Skeletal muscle tissue (tissue), 4 donors: ENCODE measurements around the gene MKKS. TPM values are rescaled to one million over a fixed set of nuclear protein-coding genes. Genes with fewer than 3 reads are reported as not detected.
A peak's percentile ranks its signal among the peaks of the same experiment; 100 is the strongest.

ENCODE experiments used
- H3K27ac ChIP-seq: one replicate; pipeline ENCODE4 v1.7.0; 2013; ENCODE audit warnings: mild to moderate bottlenecking, low read depth, low read length, inconsistent platforms
- H3K27me3 ChIP-seq, 3 donors: one replicate each; pipeline ENCODE4 v1.7.0; 2013; ENCODE audit warnings: low read length in 3 of 3; ENCODE audit not compliant: control insufficient read depth in 3 of 3, insufficient read depth in 3 of 3
- H3K36me3 ChIP-seq, 3 donors: one replicate each; pipeline ENCODE4 v1.7.0; 2013; ENCODE audit warnings: low read length in 3 of 3; ENCODE audit not compliant: control insufficient read depth in 3 of 3, insufficient read depth in 3 of 3
- H3K4me1 ChIP-seq, 3 donors: one replicate each; pipeline ENCODE4 v1.7.0; 2013; ENCODE audit warnings: low read length in 3 of 3, mild to moderate bottlenecking in 3 of 3; ENCODE audit not compliant: control insufficient read depth in 3 of 3, insufficient read depth in 3 of 3
- H3K4me3 ChIP-seq, 3 donors: one replicate each; pipeline ENCODE4 v1.7.0; 2013; ENCODE audit warnings: low read length in 3 of 3
- H3K9ac ChIP-seq, 3 donors: one replicate each; pipeline ENCODE4 v1.7.0; 2013; ENCODE audit warnings: low read length in 3 of 3, mild to moderate bottlenecking in 3 of 3, moderate library complexity in 2 of 3, low read depth in 1 of 3
- H3K9me3 ChIP-seq, 3 donors: one replicate each; pipeline ENCODE4 v1.7.0; 2013; ENCODE audit warnings: low read length in 3 of 3; ENCODE audit not compliant: control insufficient read depth in 3 of 3
- total RNA-seq: library from RNA; depleted of rRNA; stranded (reverse); fragments of >200 nt; gene quantifications from one replicate; pipeline ENCODE4 v1.2.3, GENCODE V29; 2014
- donor health status: Osteomylitis.

The MKKS gene
- total RNA-seq, 1 donor from 2014 or later, result 4.2 TPM

- Histone ChIP-seq H3K4me1 (no peaks in the 10 kb centered on the region), H3K9me3 (no peaks in the 10 kb centered on the region), H3K4me3 (no peak overlapping the region), H3K27me3 (no peaks in the 10 kb centered on the region), H3K36me3 (no peaks in the 10 kb centered on the region), H3K27ac (peak overlapping the region; percentile 9), H3K9ac (no peak overlapping the region)
These were observed 20.2 kb upstream of the MKKS start for GRCh38 chr20:10454151-10454750.

- no peak overlapping the region for H3K9ac ChIP-seq
- H3K27me3 ChIP-seq, result no peaks in the 10 kb centered on the region
- no peaks in the 10 kb centered on the region for H3K9me3 ChIP-seq
- no peaks in the 10 kb centered on the region for H3K4me1 ChIP-seq
- H3K4me3 ChIP-seq, result no peak overlapping the region
- no peaks in the 10 kb centered on the region for H3K36me3 ChIP-seq
- peak overlapping the region; percentile 9 for H3K27ac ChIP-seq
These were observed 19.2 kb upstream of the MKKS start for GRCh38 chr20:10453241-10453640.

GRCh38 chr20:10449270-10449669 lies 15.2 kb upstream of the MKKS start:
- Histone ChIP-seq H3K36me3 (no peaks in the 10 kb centered on the region), H3K4me3 (no peak overlapping the region), H3K9me3 (no peaks in the 10 kb centered on the region), H3K27ac (no peak overlapping the region), H3K27me3 (no peaks in the 10 kb centered on the region), H3K9ac (no peak overlapping the region), H3K4me1 (no peaks in the 10 kb centered on the region)

GRCh38 chr20:10448270-10449156 lies 14.5 kb upstream of the MKKS start:
- Histone ChIP-seq H3K27me3 (no peaks in the 10 kb centered on the region), H3K27ac (no peak overlapping the region), H3K4me3 (no peak overlapping the region), H3K4me1 (no peaks in the 10 kb centered on the region), H3K9ac (no peak overlapping the region), H3K36me3 (no peaks in the 10 kb centered on the region), H3K9me3 (no peaks in the 10 kb centered on the region)

GRCh38 chr20:10447028-10447427 lies 13.0 kb upstream of the MKKS start:
- Histone ChIP-seq H3K27me3 (no peaks in the 10 kb centered on the region), H3K4me1 (no peaks in the 10 kb centered on the region), H3K4me3 (no peak overlapping the region), H3K9ac (no peak overlapping the region), H3K36me3 (no peaks in the 10 kb centered on the region), H3K27ac (no peak overlapping the region), H3K9me3 (no peaks in the 10 kb centered on the region)

GRCh38 chr20:10445758-10446157 lies 11.7 kb upstream of the MKKS start:
- no peaks in the 10 kb centered on the region for H3K9me3 ChIP-seq
- no peak overlapping the region for H3K27ac ChIP-seq
- H3K27me3 ChIP-seq, result no peaks in the 10 kb centered on the region
- no peak overlapping the region for H3K9ac ChIP-seq
- no peaks in the 10 kb centered on the region for H3K36me3 ChIP-seq
- no peaks in the 10 kb centered on the region for H3K4me1 ChIP-seq
- H3K4me3 ChIP-seq, result no peak overlapping the region

GRCh38 chr20:10443936-10444335 lies 9.9 kb upstream of the MKKS start:
- Histone ChIP-seq H3K36me3 (no peaks in the 10 kb centered on the region), H3K4me1 (no peaks in the 10 kb centered on the region), H3K27ac (no peak overlapping the region), H3K4me3 (no peak overlapping the region), H3K9ac (no peak overlapping the region), H3K9me3 (no peaks in the 10 kb centered on the region), H3K27me3 (no peaks in the 10 kb centered on the region)

GRCh38 chr20:10438217-10438616 lies 4.2 kb upstream of the MKKS start:
- Histone ChIP-seq H3K9me3 (no peaks in the 10 kb centered on the region), H3K4me3 (no peak overlapping the region), H3K36me3 (no peaks in the 10 kb centered on the region), H3K9ac (no peak overlapping the region), H3K27ac (no peak overlapping the region), H3K27me3 (no peaks in the 10 kb centered on the region), H3K4me1 (peaks cover 2 to 10% (median 5%) of the 10 kb centered on the region in 3 donors)

GRCh38 chr20:10436053-10436699 lies 2.2 kb upstream of the MKKS start:
- no peak overlapping the region for H3K27ac ChIP-seq

More at GRCh38 chr20:10436053-10436699, 2.2 kb upstream of the MKKS start:
- Histone ChIP-seq H3K9ac (no peak overlapping the region), H3K9me3 (no peaks in the 10 kb centered on the region), H3K4me3 (peak overlapping the region in 1 of 3 donors; percentile 11), H3K36me3 (peaks cover 0 to 3% (median 0%) of the 10 kb centered on the region in 3 donors), H3K27me3 (no peaks in the 10 kb centered on the region), H3K4me1 (peaks cover 11 to 24% (median 21%) of the 10 kb centered on the region in 3 donors)
